H1 (cell line): ENCODE results near the gene ZDHHC17. TPM values are rescaled to one million over a fixed set of nuclear protein-coding genes. Genes with fewer than 3 reads are reported as not detected.

Experiments used
- CEBPB ChIP-seq: IDR thresholded peaks from 2 replicates; pipeline ENCODE4 v1.6.1; 2012; ENCODE audit warnings: low read depth, low read length
- RBBP5 ChIP-seq: IDR thresholded peaks from 2 replicates; pipeline ENCODE4 v1.7.1; 2012; ENCODE audit warnings: low read depth, mild to moderate bottlenecking, inconsistent platforms, low read length, moderate library complexity, borderline replicate concordance
- polyA plus RNA-seq, 7 experiments: library from polyadenylated mRNA; depleted of rRNA in 3 of 7; stranded (reverse) in 5 of 7; unstranded in 2 of 7; fragments of >200 nt in 5 of 7; fragments of 200-250 nt in 2 of 7; gene quantifications; 1 replicate in 5 of 7; 2 replicates in 1 of 7; 4 replicates in 1 of 7; pipeline versions ENCODE4 v1.2.1 to v1.2.3, GENCODE V29; 2011 to 2013; ENCODE audit warnings: missing spikeins in 2 of 7, mixed read lengths in 2 of 7
- total RNA-seq: library from RNA; stranded (reverse); fragmentation: NEBNext Ultra II Directional; extraction: Animal tissue kit (Norgen Biotek cat#: 25700); gene quantifications from 2 replicates; pipeline ENCODE4 v1.2.1, GENCODE V29; 2021
- TF ChIP-seq, protein P1 (sequence below): fragments of 300-600 bp; sonication (generic); IDR thresholded peaks from 2 replicates; pipeline ENCODE4 v1.7.1; 2012; ENCODE audit warnings: low read length, moderate library complexity, mild to moderate bottlenecking, inconsistent platforms; ENCODE audit not compliant: insufficient replicate concordance

ZDHHC17 gene
- total and polyA plus RNA-seq, 2 of the 8 experiments (the other 6 are each of a cell fraction or from before 2014, with no cell fraction given), result 27.6 to 28.9 TPM

DNA sequence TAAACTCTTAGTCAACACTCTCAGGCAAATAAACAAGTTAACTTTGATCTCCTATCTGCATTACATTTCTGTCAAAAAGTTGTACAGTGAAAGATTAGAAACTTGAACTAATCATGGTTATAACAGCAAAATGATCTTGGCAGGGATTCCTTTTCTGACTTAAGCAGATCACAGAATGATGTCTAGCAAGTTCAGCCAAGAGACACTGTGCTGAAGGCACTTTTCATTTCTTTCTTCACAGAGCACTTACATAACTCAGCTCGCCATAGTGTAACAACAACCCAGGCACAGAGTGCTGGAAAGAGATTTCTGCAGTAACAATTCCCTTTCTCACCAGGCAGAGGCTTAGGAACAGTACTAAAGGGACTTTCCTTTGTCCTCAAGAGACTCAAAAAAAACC lies 134.5 kb downstream of the ZDHHC17 start (continued):
- TF ChIP-seq, protein P1, sequence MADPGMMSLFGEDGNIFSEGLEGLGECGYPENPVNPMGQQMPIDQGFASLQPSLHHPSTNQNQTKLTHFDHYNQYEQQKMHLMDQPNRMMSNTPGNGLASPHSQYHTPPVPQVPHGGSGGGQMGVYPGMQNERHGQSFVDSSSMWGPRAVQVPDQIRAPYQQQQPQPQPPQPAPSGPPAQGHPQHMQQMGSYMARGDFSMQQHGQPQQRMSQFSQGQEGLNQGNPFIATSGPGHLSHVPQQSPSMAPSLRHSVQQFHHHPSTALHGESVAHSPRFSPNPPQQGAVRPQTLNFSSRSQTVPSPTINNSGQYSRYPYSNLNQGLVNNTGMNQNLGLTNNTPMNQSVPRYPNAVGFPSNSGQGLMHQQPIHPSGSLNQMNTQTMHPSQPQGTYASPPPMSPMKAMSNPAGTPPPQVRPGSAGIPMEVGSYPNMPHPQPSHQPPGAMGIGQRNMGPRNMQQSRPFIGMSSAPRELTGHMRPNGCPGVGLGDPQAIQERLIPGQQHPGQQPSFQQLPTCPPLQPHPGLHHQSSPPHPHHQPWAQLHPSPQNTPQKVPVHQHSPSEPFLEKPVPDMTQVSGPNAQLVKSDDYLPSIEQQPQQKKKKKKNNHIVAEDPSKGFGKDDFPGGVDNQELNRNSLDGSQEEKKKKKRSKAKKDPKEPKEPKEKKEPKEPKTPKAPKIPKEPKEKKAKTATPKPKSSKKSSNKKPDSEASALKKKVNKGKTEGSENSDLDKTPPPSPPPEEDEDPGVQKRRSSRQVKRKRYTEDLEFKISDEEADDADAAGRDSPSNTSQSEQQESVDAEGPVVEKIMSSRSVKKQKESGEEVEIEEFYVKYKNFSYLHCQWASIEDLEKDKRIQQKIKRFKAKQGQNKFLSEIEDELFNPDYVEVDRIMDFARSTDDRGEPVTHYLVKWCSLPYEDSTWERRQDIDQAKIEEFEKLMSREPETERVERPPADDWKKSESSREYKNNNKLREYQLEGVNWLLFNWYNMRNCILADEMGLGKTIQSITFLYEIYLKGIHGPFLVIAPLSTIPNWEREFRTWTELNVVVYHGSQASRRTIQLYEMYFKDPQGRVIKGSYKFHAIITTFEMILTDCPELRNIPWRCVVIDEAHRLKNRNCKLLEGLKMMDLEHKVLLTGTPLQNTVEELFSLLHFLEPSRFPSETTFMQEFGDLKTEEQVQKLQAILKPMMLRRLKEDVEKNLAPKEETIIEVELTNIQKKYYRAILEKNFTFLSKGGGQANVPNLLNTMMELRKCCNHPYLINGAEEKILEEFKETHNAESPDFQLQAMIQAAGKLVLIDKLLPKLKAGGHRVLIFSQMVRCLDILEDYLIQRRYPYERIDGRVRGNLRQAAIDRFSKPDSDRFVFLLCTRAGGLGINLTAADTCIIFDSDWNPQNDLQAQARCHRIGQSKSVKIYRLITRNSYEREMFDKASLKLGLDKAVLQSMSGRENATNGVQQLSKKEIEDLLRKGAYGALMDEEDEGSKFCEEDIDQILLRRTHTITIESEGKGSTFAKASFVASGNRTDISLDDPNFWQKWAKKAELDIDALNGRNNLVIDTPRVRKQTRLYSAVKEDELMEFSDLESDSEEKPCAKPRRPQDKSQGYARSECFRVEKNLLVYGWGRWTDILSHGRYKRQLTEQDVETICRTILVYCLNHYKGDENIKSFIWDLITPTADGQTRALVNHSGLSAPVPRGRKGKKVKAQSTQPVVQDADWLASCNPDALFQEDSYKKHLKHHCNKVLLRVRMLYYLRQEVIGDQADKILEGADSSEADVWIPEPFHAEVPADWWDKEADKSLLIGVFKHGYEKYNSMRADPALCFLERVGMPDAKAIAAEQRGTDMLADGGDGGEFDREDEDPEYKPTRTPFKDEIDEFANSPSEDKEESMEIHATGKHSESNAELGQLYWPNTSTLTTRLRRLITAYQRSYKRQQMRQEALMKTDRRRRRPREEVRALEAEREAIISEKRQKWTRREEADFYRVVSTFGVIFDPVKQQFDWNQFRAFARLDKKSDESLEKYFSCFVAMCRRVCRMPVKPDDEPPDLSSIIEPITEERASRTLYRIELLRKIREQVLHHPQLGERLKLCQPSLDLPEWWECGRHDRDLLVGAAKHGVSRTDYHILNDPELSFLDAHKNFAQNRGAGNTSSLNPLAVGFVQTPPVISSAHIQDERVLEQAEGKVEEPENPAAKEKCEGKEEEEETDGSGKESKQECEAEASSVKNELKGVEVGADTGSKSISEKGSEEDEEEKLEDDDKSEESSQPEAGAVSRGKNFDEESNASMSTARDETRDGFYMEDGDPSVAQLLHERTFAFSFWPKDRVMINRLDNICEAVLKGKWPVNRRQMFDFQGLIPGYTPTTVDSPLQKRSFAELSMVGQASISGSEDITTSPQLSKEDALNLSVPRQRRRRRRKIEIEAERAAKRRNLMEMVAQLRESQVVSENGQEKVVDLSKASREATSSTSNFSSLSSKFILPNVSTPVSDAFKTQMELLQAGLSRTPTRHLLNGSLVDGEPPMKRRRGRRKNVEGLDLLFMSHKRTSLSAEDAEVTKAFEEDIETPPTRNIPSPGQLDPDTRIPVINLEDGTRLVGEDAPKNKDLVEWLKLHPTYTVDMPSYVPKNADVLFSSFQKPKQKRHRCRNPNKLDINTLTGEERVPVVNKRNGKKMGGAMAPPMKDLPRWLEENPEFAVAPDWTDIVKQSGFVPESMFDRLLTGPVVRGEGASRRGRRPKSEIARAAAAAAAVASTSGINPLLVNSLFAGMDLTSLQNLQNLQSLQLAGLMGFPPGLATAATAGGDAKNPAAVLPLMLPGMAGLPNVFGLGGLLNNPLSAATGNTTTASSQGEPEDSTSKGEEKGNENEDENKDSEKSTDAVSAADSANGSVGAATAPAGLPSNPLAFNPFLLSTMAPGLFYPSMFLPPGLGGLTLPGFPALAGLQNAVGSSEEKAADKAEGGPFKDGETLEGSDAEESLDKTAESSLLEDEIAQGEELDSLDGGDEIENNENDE, result no peak
- no peak for TF ChIP-seq CEBPB
- no peak for TF ChIP-seq RBBP5
